UCSD-AML1 (cell line): ENCODE results near the gene FUZ.
A peak's percentile ranks its signal among the peaks of the same experiment; 100 is the strongest.

Experiments
- DNase-seq: peaks from one replicate; lab custom pipeline; 2025; ENCODE audit not compliant: unreplicated experiment; lab: John Stamatoyannopoulos, UW

FUZ gene, protein sequence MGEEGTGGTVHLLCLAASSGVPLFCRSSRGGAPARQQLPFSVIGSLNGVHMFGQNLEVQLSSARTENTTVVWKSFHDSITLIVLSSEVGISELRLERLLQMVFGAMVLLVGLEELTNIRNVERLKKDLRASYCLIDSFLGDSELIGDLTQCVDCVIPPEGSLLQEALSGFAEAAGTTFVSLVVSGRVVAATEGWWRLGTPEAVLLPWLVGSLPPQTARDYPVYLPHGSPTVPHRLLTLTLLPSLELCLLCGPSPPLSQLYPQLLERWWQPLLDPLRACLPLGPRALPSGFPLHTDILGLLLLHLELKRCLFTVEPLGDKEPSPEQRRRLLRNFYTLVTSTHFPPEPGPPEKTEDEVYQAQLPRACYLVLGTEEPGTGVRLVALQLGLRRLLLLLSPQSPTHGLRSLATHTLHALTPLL

DNA sequence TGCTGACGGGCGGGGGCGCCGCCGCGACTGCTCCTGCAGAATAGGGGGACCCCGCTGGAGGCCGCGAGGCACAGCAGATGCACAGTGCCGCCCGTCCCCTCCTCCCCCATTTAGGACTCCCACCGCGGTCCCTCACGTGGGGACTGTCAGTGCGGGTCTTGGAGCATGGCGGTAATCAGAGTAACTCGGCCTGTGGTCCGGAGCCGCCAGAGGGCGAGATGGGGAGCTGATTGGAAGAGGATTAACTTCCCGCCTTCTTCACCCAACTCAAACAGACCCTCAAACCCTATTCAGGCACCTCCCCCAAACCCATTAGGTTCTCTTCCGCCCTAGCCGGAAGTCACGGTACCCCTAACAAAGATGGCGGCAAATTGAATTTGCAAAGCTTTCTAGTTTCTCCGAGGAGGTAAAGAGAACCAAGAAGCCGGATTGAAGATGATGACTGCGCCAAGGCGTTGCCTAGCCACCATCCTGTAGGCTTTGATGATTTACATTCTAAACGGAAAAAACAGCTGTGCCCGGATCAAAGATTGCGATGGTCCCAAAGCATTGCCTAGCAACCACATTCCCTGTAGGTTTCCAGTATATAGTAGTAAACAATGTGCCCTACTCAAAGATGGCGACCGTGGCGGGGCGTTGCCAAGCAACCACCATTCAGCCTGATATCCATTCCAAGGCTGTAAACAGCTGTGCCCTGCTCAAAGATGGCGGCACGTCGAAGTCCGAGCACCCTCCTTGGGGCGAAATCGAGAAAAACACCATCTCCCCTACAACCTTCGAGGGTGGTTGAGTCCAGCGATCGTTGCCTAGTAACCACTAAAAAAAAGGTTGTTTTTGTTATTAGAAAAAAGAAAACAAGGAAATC, at the start of gene FUZ:
FUZ (minus strand) TSS at position 296 of the 865 bp plus-strand sequence; CDS start at position 110, 186 bp downstream.
- DNase-seq: peak; percentile 95

DNA sequence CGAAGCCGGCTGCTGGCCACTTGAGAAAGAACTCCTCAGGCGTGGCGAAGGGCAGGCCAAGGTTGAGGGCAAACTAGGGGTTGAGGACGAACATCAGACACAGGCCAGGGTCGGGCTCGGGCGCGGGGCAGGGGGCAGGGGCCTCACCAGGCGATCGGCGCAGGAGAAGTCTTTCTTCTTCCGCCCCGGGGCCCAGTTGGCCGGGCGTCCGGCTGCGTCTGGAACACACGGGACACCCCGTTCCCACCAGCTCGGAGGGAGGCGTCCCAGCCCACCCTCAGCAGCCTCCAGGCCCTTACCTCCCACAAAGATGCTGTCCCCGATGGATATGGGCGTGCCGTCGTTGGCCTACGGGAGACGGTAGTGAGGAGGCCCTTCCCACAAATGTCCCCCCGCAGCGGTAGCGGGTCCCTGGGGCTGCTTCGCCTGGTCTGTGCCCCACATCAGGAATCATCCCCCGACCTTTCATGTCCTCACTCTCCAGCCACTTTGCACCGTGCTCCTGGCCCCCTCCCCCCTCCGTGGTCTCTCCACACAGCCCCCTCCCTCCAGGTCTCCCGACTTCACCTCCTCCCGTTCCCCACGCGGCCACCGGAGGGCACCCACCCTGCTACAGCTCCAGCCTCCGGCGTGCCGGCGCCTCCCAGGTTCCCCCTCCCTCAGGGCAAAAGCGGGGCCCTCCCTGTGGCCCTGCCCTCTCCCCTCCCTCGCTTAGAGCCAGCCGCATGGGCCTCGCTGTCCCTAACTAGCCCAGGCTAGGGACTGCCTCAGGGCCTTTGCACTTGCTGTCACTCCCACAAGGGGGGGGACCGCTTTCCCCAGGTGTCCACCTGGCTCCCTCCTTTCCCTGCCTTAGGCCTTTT, 49.5 kb upstream of the FUZ start:
- DNase-seq: no peak

DNA sequence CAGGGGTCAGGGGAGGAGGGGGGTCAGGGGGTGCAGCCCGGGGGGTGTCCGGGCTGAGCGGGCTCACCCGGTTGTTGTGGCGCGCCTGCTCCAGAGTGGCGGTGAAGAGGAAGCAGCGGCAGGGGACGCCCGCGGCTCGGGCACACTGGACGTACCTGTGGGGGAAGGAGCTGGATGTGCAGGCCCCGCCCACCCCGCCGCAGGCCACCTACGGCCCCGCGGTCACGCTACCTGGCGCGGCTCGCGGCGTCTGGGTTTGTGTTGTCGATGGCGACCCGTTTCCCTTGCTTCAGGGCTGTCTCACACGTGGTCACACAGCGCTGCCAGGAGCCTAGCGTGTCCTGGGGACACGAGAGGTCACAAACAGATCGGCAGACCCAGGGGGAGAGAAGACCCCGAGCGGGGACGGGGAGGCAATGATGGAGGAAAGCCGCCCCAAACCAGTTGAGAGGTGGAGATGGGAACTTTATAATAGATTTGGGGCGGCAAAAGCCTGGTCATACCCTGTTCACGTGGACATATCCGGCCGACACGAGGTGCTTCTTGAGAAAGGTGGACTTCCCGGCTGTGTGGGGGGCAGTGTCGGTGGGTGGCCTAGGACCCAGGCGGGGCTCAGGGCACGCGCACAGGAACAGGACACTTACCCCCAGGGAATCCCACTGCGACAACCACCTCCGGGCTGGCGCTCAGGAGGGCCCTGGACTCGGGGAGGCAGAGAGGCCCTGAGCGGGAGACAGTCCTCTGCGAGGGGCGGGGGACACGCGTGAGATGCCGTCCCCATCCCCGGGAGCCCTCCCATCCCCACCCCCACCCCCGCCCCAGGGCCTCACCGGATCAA, 48.7 kb upstream of the FUZ start:
- no peak for DNase-seq

DNA sequence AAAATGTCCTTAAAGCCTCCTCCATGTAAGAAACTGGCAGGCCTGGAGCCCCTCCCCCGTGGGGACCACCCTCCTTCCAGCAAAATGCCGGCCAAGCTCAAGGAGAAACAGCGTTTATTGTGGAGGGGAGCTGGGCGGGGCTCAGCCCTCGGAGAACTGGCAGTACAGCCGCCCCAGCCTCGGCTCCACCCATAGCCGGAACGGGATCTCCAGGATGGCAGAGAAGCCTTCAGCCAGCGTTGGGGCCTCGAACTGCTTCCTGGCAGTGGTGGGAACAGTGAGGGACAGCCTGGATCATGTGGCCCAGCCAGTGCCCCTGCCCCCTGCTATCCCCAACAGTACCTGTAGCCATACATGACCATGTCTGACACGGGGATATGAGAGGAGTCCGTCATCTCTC, 48.0 kb upstream of the FUZ start:
- DNase-seq: no peak

DNA sequence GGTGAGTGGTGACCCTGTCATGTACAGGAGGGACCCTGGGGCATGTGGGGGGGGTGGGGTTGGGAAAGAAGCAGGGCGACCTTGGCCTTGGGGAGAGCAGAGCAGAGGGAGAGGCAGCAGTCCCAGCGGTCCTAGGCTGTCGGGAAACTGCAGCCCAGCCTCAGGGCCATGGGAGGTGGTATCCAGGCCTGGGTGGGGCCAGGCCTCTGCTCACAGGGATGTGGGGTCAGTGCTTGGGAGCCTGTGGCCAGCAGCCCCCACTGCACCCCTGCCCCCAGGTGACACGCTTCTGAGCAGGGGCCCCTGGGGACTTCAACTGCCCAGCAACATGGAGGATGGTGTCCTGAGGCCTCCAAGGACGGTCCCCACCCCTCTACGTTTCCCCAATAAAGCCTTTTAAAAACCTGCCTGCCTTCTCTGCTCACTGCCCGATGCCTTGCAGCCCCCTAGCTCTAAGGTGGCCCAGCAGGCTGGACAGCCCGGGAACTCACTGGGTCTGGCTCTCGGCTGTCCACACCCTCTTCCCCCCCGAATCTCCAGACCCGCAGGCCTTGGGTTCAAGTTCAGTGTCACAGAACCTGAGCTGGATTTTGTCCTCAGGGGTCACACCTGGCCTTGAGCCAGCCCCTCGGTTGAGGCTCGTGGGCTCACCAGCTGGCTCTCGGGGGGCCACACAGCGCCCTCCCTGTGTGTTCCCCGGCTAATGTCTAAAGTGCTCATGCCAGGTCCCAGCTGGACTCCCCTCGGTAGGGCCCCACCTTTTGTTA, 47.4 kb upstream of the FUZ start:
- no peak for DNase-seq

DNA sequence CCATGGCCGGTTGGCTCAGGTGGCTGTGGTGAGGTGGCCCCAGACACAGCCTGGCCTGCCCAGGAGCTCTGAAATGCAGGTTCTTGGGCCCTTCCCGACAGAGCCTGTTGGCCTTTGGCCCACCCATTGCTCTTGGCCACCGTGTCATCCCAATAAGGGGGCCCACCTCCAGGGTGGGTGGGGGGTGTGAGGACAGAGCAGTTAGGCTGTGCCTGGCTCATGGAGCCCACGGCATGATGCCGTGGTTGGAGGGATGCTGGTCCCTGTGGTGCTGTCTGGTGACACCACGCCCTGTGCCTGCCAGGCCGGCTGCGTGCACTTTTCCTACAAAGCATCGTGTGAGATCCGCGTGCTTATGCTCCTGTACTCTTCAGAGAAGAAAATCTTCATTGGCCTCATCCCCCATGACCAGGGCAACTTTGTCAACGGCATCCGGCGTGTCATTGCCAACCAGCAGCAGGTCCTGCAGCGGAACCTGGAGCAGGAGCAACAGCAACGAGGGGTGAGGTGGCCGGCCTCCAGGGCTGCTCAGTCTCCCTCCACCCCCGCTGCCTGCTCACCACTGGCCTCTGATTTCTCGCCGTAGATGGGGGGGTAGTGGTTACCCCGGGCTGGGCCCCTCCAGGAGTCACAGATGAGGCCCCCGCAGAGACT, 46.7 kb upstream of the FUZ start:
- DNase-seq: no peak

DNA sequence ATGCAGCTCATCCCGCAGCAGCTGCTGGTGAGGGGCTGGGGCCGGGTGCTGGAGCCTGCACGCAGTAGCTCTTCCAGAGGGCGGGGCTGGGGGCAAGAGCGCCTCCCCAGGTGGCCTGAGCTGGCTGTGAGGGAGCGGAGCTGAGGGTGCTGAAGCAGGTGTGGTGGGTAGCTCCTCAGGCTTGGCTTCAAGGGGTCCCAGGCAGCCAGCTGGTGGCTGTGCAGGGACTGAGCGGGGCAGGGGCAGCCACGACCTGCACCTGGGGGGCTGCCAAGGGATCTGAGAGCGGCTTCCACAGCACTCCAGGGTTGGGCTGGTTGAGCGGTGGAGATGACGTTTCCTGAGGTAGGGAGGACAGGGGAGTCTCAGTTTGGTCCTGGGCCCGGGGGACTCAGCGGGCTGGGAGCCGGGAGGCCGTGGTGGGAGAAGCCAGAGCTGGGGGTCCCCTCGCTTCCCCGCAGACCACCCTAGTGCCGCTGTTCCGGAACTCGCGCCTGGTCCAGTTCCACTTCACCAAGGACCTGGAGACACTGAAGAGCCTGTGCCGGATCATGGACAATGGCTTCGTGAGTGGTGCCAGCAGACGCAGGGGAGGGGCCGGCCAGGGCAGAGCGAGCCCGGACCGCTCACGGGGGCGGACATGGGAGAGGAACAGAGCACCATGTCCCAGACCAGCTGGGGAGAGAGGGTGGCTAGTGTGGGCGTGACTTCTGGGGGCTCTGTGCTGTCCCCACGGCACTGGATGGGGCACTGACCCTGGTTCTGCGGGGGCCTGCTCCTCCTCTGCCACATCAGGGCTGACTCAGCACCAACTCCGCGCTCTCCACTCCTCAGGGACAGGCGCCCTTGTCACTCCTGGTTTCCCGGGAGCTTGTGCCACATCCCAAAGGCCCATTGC, 45.2 kb upstream of the FUZ start:
- no peak for DNase-seq

DNA sequence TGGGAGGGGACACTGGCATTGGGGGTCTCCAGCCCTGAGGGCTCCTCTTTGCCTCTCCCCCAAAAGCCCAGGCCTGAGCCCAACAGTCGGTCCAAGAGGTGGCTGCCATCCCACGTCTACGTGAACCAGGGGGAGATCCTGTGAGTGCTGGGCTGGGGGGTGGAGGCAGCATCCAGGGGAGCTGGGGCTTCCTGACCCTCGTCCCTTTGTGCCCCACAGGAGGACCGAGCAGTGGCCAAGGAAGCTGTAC, 44.7 kb upstream of the FUZ start:
- no peak for DNase-seq

DNA sequence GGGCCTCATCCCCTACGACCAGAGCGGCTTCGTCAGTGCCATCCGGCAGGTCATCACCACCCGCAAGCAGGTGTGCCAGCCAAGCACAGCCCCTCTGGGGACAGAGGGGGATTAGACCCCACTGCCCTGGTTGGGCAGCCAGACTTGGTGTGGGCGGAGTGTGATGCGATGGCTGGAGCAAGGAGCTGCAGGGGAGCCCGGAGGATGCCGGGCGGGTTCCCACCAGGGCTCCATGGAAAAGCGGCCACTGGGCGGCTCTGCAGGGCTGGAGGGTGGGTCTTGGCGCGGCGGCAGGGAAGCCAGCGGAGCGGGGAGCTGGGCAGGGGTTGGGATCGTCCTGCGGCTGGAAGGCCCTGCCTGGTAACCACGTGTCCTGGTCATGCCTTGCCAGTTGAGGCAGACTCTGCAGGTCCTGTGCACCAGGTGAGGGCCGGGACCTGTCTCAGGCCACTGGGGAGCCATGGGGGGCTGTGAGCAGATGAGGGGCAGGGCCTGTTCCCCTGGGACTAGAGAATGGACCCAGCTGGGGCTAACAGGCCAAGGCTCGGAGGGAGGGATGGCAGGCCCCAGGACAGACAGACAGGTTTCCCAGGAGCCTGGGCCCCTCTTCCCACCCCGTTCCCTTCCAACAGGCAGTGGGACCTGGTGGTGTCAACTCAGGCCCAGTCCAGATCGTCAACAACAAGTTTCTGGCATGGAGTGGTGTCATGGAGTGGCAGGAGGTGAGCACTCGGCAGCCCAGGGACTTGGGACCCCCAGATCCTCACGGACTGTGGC, 44.2 kb upstream of the FUZ start:
- no peak for DNase-seq

DNA sequence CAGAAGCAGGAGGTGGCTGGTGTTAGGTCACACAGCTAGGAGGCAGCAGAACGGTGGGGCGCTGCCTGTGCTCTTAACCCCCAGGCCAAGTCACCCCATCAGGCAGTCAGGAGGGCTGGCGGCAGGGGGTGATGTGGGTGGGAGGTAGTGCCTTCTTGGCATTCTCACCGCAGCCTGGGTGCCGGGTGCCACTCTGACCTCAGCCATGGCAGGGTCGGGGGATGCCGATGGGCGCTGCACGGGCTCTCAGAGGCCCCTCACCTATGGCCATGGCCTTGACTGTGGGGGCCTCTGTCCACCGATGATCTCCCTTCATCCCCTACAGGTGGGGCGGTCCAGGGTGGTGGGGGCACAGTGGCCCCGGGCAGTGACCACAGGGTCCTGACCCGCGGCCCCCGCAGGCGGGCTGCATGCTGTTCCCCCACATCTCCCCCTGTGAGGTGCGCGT, 43.5 kb upstream of the FUZ start:
- no peak for DNase-seq

DNA sequence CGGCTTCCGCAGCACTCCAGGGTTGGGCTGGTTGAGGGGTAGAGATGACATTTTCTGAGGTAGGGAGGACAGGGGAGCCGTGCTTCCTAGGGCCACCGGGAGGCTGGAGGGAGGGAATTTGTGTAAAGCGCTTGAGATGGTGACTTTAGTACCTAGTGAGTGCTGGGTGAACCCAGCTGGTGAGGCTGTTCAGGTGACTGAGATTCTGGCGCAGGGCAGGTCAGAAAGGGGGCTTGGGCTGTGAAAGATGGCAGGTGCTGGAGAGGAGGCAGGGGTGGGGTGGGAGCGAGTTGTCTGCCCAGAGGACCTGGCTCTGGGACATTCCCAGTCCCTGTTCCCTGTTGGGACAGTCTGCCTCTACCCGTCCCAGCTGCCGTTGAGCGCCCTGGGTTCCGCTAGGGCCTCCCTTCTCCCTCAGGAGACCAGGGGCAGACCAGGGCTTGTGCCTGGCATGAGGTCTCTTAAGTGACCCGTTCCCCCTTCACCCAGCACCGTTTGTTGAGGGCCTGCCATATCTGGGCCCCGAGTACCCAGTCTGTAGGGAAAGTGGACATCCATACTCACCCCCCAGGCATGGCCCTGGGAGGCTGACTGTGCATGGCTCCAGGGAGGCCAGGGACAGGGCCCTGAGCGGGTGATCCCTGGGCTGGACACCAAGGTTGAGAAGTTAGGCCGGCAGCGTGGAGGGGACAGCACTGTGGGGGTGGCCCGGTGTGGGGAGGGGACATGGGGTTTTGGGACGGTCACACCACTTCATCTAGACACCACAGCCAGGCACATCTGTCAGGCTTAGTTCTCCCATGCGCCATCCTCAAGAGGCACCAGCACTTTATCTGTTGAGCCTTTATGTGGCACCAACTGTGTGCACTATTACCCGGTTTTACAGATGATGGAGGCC, 42.8 kb upstream of the FUZ start:
- DNase-seq: no peak

DNA sequence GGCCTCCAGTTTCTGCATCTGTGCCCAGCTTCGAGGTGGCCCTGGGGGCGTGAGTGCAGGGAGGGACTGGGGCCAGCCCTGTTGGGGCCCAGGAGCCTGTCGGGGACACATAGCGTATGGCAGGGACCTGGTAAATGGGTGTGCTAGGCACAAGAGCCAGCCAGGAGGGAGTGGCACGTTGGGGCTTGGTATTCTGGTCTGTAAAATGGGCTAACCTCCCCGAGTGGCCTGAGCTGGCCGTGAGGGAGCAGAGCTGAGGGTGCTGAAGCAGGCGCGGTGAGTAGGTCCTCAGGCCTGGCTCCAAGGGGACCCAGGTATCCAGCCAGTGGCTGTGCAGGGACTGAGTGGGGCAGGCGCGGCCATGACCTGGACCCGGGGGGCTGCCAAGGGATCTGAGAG, 42.2 kb upstream of the FUZ start:
- DNase-seq: no peak

DNA sequence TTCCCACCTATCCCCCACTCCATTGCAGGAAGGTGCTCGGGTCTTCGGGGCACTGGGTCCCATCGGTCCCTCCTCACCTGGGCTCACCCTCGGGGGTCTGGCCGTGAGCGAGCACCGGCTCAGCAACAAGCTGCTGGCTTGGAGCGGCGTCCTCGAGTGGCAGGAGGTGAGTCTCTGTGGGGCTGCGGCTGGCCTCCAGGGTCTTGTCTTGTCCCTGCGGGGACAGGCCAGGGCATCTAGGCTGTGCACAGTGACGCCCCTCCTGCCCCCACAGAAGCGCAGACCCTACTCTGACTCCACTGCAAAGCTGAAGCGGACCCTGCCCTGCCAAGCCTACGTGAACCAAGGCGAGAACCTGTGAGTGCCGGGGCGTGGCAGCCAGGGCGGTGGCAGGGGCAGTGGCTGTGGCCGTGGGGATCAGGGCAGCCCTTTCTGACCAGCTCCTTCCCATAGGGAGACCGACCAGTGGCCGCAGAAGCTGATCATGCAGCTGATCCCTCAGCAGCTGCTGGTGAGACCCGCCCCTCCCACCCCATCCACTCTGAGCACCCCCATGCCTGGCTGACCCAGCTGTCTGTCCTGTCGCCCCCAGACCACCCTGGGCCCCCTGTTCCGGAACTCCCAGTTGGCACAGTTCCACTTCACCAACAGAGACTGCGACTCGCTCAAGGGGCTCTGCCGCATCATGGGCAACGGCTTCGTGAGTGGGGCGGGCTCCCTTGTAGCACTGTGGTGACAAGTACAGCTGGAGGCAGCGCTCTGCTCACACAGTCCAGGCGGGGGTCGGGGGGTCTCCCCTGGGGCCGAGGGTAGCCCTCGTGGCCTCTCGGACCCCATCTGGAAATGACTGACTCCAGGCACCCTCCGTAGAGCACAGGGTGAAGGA, 41.5 kb upstream of the FUZ start:
- no peak for DNase-seq

DNA sequence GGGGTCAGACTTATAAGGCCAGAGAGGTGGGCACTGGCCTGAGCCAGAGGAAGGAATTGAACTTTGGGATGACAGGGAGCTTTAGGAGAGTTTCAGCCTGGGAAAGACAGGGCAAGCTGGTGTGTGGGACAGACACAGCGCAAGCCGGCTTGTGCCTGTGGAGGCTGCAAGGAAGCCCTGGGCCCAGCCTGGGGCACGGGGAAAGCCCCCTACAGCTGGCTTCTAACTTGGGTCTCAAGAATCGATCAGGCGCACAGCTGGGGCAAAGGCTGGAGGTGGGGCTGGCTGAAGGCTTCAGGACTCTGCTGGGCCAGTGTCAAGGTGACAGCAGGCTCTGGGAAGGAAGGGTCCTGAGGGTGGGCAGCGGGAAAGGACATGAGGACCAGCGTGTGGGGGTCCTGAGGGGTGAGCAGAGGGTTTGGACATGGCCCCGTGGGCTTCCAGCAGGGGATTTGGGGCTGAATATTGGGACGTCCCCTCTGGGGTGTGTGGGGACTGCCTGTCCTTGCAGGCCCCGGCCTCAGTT, 40.8 kb upstream of the FUZ start:
- DNase-seq: no peak

DNA sequence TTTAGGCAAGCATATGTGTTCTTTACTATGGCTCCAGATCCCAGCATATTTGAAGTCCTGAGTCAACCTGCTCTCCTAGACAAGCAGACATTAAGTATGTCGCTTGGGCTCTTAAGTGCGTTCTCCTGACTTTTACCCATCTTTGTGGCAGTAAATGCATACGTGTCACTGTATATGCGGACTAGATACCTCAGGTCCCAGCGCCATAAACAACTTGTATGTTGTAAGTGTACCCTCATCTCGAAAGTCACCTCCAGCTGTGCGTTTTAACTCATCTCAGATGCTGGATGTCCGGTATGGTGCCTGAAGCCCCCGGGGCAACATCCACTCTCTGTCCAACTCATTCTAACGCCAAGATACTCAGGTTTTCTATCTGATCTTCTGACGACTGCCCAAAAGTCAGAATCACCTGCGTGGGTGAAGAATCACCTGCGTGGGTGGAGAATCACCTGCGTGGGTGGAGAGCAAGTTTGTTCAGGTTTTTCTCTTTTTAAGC, 39.6 kb upstream of the FUZ start:
- DNase-seq: no peak
